ENCODE measurements around the gene GDF9.

GRCh38 chr5:132877938-132878337, 11.7 kb upstream of the GDF9 start:
- TF ChIP-seq POLR2A (IDR thresholded peaks at IDR 0.05): no peak
- TF ChIP-seq, protein P1, sequence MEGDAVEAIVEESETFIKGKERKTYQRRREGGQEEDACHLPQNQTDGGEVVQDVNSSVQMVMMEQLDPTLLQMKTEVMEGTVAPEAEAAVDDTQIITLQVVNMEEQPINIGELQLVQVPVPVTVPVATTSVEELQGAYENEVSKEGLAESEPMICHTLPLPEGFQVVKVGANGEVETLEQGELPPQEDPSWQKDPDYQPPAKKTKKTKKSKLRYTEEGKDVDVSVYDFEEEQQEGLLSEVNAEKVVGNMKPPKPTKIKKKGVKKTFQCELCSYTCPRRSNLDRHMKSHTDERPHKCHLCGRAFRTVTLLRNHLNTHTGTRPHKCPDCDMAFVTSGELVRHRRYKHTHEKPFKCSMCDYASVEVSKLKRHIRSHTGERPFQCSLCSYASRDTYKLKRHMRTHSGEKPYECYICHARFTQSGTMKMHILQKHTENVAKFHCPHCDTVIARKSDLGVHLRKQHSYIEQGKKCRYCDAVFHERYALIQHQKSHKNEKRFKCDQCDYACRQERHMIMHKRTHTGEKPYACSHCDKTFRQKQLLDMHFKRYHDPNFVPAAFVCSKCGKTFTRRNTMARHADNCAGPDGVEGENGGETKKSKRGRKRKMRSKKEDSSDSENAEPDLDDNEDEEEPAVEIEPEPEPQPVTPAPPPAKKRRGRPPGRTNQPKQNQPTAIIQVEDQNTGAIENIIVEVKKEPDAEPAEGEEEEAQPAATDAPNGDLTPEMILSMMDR (IDR thresholded peaks at IDR 0.05): no peak
